Ascending aorta (tissue), 2 donors: ENCODE measurements around the gene ANKRD52. TPM values are rescaled to one million over a fixed set of nuclear protein-coding genes. Genes with fewer than 3 reads are reported as not detected.

Source experiments
- DNase-seq, 2 donors: peaks; one replicate each; pipeline ENCODE4 v3.0.0-alpha.2; 2019; ENCODE audit warnings: low spot score in 2 of 2
- H3K27ac ChIP-seq, 2 donors: fragments of 200-600 bp; sonication (generic); one replicate each; pipeline ENCODE4 v1.5.1; 2016 to 2017; ENCODE audit warnings: mild to moderate bottlenecking in 1 of 2
- H3K27me3 ChIP-seq: fragments of 200-600 bp; sonication (generic); one replicate; pipeline ENCODE4 v1.5.1; 2017
- H3K36me3 ChIP-seq, 2 donors: fragments of 200-600 bp; sonication (generic); one replicate each; pipeline ENCODE4 v1.5.1; 2016
- H3K4me1 ChIP-seq, 2 donors: fragments of 200-600 bp; sonication (generic); one replicate each; pipeline ENCODE4 v1.5.1; 2016 to 2017; ENCODE audit warnings: mild to moderate bottlenecking in 1 of 2
- H3K4me3 ChIP-seq, 2 donors: fragments of 200-600 bp; sonication (generic); one replicate each; pipeline ENCODE4 v1.5.1; 2016 to 2017; ENCODE audit warnings: mild to moderate bottlenecking in 1 of 2
- H3K9me3 ChIP-seq, 2 donors: fragments of 200-600 bp; sonication (generic); one replicate each; pipeline ENCODE4 v1.5.1; 2016
- intact Hi-C: fragments of 100-400 bp; cut with DNase I; formaldehyde crosslinking; loops from one replicate; pipeline ENCODE4 v1.15.1; 2023
- total RNA-seq: library from RNA; depleted of rRNA; stranded (reverse); fragments of >200 nt; gene quantifications from one replicate; pipeline ENCODE4 v1.1.0, GENCODE V29; 2016
- TF ChIP-seq, protein P1 (sequence below), 3 experiments: fragments of 200-600 bp in 2 of 3; fragments of 450-650 bp in 1 of 3; sonication (generic) in 2 of 3; IDR thresholded peaks; one replicate each; pipeline ENCODE4 v1.5.1; 2016 to 2019; ENCODE audit warnings: antibody characterized with exemption in 3 of 3, mild to moderate bottlenecking in 1 of 3, moderate library complexity in 1 of 3

ANKRD52 gene
- total RNA-seq, 1 donor from 2014 or later, result 17.5 TPM

GRCh38 chr12:56193025-56193578 is 65.1 kb downstream of the ANKRD52 start:
- no peaks in the 10 kb centered on the region for H3K36me3 ChIP-seq
- intact Hi-C loops, result loop anchor here (1.0 to 10.0 kb wide), 2 partner anchors 31 to 272 kb away; partner anchors contain the start of genes NABP2 and SPRYD4
- no peak overlapping the region for H3K4me3 ChIP-seq
- no peaks in the 10 kb centered on the region for H3K9me3 ChIP-seq
- H3K27ac ChIP-seq, result no peak overlapping the region
- peak; percentile 19 to 92 for DNase-seq
- H3K4me1 ChIP-seq, result peaks cover under 1 to 9% of the 10 kb centered on the region in 2 donors
- TF ChIP-seq, protein P1, sequence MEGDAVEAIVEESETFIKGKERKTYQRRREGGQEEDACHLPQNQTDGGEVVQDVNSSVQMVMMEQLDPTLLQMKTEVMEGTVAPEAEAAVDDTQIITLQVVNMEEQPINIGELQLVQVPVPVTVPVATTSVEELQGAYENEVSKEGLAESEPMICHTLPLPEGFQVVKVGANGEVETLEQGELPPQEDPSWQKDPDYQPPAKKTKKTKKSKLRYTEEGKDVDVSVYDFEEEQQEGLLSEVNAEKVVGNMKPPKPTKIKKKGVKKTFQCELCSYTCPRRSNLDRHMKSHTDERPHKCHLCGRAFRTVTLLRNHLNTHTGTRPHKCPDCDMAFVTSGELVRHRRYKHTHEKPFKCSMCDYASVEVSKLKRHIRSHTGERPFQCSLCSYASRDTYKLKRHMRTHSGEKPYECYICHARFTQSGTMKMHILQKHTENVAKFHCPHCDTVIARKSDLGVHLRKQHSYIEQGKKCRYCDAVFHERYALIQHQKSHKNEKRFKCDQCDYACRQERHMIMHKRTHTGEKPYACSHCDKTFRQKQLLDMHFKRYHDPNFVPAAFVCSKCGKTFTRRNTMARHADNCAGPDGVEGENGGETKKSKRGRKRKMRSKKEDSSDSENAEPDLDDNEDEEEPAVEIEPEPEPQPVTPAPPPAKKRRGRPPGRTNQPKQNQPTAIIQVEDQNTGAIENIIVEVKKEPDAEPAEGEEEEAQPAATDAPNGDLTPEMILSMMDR (IDR thresholded peaks at IDR 0.05), result peak; percentile 64 to 82 (median 80)
- no peaks in the 10 kb centered on the region for H3K27me3 ChIP-seq

GRCh38 chr12:56192582-56192981 is 65.6 kb downstream of the ANKRD52 start:
- no peaks in the 10 kb centered on the region for H3K9me3 ChIP-seq
- H3K4me1 ChIP-seq, result peaks cover 3 to 9% of the 10 kb centered on the region in 2 donors
- no peak for DNase-seq
- H3K27ac ChIP-seq, result no peak overlapping the region
- H3K36me3 ChIP-seq, result no peaks in the 10 kb centered on the region
- TF ChIP-seq, protein P1 (IDR thresholded peaks at IDR 0.05), result no peak
- intact Hi-C loops, result loop anchor here (10.0 kb wide), 1 partner anchor 272 kb away; the partner anchor contains the start of gene SPRYD4
- no peak overlapping the region for H3K4me3 ChIP-seq
- H3K27me3 ChIP-seq, result no peaks in the 10 kb centered on the region

GRCh38 chr12:56190695-56191155 is 67.5 kb downstream of the ANKRD52 start:
- H3K36me3 ChIP-seq, result peaks cover 3 to 9% of the 10 kb centered on the region in 2 donors
- H3K4me1 ChIP-seq, result peaks cover 3 to 6% of the 10 kb centered on the region in 2 donors
- no peaks in the 10 kb centered on the region for H3K9me3 ChIP-seq
- H3K4me3 ChIP-seq, result peak overlapping the region; percentile 61 to 91
- H3K27ac ChIP-seq, result peak overlapping the region; percentile 92 to 97
- TF ChIP-seq, protein P1 (IDR thresholded peaks at IDR 0.05), result no peak
- no peaks in the 10 kb centered on the region for H3K27me3 ChIP-seq
- no peak for DNase-seq
- intact Hi-C loops, result loop anchor here (10.0 kb wide), 1 partner anchor 274 kb away; the partner anchor contains the start of gene SPRYD4

DNA sequence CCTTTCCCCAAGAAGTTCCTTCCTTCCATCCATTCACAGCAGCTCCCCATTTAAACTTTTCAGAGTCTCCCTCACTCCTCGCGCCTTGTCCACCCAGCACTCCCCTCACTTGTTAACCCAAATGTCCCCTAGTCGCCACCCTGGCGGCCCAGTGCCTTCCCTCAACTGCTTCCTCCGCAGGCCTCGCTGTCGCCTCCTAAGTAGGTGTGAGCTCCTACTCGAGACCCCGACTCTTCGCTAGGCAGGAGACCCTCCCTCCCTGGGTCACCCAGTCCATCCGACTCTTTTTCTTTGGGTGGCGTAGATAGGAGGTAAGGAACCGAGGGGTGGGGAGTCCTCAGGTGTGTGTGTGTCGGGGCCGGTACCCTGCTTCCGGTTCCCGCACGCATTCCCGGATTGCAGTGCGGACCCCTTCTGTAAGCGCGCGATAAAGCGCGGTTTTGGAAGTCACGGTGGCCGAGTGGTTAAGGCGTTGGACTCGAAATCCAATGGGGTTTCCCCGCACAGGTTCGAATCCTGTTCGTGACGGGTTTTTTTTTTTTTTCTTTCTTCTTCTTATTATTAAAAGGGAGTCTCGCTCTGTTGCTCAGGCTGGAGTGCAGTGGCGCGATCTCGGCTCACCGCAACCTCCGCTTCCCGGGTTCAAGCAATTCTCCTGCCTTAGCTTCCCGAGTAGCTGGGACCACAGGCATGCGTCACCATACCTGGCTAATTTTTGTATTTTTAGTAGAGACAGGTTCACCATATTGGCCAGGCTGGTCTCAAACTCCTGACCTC is 68.1 kb downstream of the ANKRD52 start:
- Histone ChIP-seq H3K27ac (peak overlapping the region; percentile 92 to 97), H3K27me3 (no peaks in the 10 kb centered on the region), H3K9me3 (no peaks in the 10 kb centered on the region), H3K4me3 (peak overlapping the region; percentile 61 to 91), H3K4me1 (peaks cover 3 to 6% of the 10 kb centered on the region in 2 donors), H3K36me3 (peaks cover 9 to 15% of the 10 kb centered on the region in 2 donors)
- intact Hi-C loops, result loop anchor here (1.0 to 10.0 kb wide), 6 partner anchors 31 to 275 kb away; partner anchors contain the start of genes ANKRD52, MYL6, NABP2 and SPRYD4
- DNase-seq, result peak; percentile 43 to 89
- TF ChIP-seq, protein P1 (IDR thresholded peaks at IDR 0.05), result no peak

DNA sequence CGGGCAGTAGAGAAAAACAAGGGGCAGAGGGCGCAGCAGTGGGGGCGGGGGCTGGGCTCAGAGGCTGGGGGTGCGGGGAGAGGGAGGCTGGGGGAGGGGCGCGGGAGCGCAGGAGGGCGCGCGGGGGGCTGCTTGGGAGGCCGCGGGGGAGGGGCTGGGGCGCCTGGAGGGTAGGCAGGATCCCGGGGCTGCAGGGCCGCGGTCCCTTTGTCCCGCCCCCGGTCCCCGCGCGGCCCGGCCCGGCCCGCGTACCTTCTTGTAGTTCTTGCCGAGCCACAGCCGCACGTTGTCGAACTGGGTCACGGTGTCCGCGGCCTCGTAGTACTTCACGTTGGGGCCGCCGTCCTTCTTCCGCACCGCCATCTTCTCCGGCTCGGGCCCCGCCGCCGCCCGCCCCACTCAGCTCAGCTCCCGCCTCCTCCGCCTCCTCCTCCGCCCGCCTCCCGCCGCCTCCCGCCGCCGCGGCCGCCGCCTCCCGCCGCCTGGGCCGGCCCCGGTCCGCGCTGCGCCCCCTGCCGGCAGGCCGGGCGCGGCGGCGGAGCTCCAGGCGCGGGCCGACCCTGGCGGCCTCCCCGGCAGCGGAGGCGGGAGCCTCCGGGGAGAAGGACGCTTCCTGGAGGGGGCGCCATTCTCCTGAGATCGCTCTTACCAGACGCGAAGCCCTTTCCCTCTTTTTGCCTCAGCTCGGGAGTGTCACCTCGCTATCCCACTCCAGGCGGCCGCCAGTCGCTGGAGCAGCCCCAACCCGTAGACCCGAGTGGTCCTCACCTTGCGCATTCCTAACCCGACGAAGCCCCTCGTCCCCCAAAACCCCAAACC is 68.9 kb downstream of the ANKRD52 start, which contains the start of gene SMARCC2:
TSS of gene SMARCC2 (minus strand) at position 385 of the 819 bp plus-strand sequence. CDS start at position 363, 22 bp downstream.
- DNase-seq, result peak; percentile 39 to 94
- TF ChIP-seq, protein P1 (IDR thresholded peaks at IDR 0.05), result peak; percentile 68 to 94 (median 70)
- peak within 1 kb of the TSS; percentile 92 to 97 for H3K27ac ChIP-seq
- H3K27me3 ChIP-seq, result no peaks in the 10 kb centered on the region
- intact Hi-C loops, result loop anchor here (1.0 to 2.0 kb wide), 5 partner anchors 31 to 70 kb away; partner anchors contain the start of genes ANKRD52, MYL6 and NABP2
- peaks cover 16 to 23% of the 10 kb centered on the region in 2 donors for H3K36me3 ChIP-seq
- H3K4me1 ChIP-seq, result peaks cover 3 to 6% of the 10 kb centered on the region in 2 donors
- H3K4me3 ChIP-seq, result peak within 1 kb of the TSS; percentile 68 to 91
- H3K9me3 ChIP-seq, result no peaks in the 10 kb centered on the region
